GM18508 (cell line): Measurements from ENCODE around the gene XPO1.
A peak's percentile ranks its signal among the peaks of the same experiment; 100 is the strongest.
"Not testable (repeated sequence)": the region's sequence is repeated elsewhere in the genome, so short reads cannot be mapped to it uniquely, and the experiment has no call there.

Experiments
- ATAC-seq: cut with Tn5 transposase; IDR thresholded peaks from one replicate; pipeline ENCODE4 v1.9.1; 2021; ENCODE audit warnings: moderate number of reproducible peaks; ENCODE audit not compliant: insufficient read depth, unreplicated experiment

XPO1 gene, protein sequence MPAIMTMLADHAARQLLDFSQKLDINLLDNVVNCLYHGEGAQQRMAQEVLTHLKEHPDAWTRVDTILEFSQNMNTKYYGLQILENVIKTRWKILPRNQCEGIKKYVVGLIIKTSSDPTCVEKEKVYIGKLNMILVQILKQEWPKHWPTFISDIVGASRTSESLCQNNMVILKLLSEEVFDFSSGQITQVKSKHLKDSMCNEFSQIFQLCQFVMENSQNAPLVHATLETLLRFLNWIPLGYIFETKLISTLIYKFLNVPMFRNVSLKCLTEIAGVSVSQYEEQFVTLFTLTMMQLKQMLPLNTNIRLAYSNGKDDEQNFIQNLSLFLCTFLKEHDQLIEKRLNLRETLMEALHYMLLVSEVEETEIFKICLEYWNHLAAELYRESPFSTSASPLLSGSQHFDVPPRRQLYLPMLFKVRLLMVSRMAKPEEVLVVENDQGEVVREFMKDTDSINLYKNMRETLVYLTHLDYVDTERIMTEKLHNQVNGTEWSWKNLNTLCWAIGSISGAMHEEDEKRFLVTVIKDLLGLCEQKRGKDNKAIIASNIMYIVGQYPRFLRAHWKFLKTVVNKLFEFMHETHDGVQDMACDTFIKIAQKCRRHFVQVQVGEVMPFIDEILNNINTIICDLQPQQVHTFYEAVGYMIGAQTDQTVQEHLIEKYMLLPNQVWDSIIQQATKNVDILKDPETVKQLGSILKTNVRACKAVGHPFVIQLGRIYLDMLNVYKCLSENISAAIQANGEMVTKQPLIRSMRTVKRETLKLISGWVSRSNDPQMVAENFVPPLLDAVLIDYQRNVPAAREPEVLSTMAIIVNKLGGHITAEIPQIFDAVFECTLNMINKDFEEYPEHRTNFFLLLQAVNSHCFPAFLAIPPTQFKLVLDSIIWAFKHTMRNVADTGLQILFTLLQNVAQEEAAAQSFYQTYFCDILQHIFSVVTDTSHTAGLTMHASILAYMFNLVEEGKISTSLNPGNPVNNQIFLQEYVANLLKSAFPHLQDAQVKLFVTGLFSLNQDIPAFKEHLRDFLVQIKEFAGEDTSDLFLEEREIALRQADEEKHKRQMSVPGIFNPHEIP (N-terminal part only)

DNA sequence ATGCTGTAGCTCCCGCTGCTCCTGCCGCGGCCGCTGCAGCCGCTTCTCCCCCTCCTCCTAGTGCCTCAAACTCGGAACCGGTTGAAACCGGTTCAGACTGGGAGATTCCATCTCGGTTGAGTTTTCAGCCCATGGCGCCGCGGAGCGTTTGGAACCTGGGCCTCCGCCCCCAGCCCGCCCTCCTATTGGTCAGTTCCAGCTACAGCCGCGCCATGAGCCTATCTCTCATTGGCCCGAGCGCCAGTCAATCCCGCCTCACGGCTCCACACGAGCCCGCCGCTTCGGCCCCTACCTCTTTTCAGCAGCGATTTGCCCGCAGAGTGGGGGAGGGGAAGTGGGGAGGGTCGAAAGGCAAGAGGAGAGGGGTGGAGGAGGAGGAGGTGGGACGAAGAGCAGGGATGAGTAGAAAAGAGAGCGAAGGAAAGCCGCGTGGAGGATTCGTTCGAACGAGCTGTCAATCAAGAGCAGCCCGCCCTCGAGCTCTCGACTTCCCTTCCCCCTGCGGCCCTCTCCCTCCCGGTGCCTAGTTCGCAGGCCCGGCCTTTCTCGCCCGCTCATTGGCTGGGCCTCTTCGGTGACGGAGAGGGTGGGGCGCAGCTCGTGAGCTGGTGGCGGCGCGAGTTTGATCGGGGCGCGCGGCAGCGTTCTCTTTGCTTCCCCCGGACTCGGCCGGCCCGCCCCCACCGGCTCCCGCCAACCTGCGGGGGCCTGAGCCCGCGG lies at the start of gene XPO1:
Gene XPO1, minus strand, starts transcription at position 157 of the 720 bp plus-strand sequence. CDS start 4,459 bp downstream, outside the sequence.
- peak; percentile 56 for ATAC-seq

DNA sequence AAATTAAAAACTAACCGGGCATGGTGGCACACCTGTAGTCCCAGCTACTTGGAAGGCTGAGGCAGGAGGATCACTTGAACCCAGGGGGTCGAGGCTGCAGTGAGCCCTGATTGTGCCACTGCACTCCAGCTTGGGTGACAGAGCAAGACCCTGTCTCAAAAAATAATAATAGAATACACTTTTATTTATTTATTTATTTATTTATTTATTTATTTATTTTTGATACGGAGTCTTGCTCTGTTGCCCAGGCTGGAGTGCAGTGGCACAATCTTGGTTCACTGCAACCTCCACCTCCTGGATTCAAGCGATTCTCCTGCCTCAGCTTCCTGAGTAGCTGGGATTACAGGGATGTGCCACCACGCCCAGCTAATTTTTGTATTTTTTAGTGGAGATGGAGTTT lies 48.8 kb upstream of the XPO1 start:
- ATAC-seq: not testable (repeated sequence)

GRCh38 chr2:61585383-61585782 lies 47.2 kb upstream of the XPO1 start:
- no peak for ATAC-seq

DNA sequence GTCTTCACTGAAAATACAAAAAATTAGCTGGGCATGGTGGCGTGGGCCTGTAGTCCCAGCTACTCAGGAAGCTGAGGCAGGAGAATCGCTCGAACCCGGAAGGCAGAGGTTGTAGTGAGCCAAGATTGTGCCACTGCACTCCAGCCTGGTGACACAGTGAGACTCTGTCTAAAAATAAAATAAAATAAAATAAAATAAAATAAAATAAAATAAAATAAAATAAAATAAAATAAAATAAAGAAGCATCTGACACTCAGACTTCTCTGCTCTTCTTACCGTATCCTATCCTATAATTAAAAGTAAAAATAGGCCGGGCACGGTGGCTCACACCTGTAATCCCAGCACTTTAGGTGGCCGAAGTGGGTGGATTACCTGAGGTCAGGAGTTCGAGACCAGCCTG lies 46.2 kb upstream of the XPO1 start:
- not testable (repeated sequence) for ATAC-seq

GRCh38 chr2:61582165-61582564 lies 44.0 kb upstream of the XPO1 start:
- no peak for ATAC-seq

DNA sequence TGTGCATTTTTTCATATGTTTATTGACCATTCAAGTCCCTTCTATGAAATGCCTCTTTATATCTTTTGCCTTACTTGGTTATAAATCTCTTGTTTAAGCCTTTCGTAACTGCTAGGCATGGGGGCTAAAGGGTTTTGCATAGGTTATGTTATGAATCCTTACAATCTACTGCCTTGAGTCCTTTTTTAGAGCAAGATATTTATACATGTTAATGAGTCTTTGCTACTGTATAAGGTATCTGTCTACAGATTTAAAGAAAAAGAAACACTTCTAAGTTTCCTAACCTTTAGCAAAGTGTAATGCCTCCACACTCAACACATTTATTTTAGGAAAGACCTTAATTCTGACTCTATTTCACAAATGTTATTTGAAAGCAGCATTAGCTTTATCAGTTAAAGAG lies 43.6 kb upstream of the XPO1 start:
- no peak for ATAC-seq

DNA sequence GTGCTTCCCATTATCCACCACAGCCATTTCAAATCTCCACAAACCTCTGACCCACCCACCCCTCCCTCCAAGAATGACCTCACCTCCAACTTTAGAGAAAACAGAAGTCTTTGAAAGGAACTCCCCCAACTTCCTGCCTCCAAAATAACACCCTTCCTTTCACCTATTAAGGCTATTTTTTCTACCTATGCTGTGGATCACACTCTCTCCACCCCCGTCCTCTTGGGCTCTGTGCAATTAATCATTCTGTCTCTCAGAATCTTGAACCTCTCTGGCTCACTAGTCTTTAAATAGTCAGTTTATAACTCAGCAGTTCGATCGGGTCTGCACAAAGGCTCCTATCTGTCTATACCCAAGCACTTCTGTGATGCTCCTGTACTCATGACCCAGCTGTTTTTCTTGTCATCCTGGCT lies 37.3 kb upstream of the XPO1 start:
- no peak for ATAC-seq

- no peak for ATAC-seq
These were observed 28.4 kb upstream of the XPO1 start for GRCh38 chr2:61566566-61566965.

- ATAC-seq: no peak
These were observed 24.5 kb upstream of the XPO1 start for GRCh38 chr2:61562615-61563014.

DNA sequence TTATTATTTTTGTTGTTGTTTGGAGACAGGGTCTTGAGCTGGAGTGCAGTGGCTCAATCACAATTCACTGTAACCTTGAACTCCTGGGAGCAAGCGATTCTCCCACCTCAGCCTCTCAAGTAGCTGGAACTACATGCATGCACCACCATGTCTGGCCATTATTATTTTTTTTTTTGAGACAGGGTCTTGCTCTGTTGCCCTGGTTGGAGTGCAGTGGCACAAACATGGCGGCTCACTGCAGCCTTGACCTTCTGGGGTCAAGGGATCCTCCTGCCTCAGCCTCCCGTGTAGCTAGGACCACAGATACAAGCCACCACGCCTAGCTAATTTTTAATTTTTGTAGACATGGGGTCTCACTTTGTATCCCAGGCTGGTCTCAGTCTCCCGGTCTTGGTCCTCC lies 20.0 kb upstream of the XPO1 start:
- no peak for ATAC-seq

DNA sequence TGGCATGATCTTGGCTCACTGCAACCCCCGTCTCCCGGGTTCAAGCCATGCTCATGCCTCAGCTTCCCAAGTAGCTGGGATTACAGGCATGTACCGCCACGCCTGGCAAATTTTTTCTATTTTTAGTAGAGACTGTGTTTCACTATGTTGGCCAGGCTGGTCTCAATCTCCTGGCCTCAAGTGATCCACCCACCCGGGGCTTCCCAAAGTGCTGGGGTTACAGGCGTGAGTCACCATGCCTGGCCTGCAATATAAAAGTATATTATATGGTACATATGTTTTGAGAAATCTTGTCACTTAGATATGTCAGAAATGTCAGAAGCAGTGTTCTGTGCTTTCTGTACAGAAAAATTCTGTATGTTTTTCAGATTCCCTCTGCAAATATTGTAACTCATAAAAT lies 19.2 kb upstream of the XPO1 start:
- no peak for ATAC-seq

GRCh38 chr2:61554604-61555003 lies 16.4 kb upstream of the XPO1 start:
- no peak for ATAC-seq

DNA sequence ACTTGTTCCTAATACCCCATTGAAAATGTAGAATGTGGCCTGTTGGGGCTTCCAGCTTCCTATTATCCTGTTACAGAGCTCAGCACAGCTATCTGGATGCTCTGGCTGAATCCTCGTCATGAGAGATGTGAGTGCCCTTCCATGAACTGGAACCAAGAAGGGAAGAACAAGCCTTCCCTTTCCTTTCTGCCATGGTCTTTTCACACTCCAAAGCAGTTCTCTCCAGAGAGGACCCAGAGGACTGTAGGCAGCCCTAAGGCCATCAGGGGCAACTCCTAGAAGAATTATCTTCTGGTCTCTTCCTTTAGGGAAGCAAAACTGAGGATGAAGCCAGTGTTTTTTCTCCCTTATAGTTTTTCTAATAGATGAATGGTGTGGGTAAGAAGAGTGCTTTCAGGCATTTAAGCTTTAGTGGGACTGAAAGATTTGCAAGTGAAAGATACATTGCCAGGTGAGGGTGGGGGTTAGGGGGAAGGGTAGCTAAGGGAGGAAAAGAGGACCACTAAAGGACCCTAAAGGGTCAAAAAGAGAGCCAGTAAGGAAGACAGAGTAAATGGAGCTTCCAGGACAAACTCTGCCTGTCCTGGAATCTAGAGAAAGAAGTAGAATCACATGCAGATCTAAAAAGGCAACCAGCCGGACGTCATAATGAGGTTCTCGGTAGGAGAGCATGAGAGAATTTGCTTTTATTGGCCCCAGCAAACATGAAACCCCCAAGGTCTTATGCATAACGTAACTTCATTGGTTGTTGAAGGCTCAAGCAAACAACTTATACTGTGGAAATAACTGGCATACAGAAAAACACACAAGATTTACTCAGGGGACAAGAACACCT lies 12.4 kb upstream of the XPO1 start:
- no peak for ATAC-seq

DNA sequence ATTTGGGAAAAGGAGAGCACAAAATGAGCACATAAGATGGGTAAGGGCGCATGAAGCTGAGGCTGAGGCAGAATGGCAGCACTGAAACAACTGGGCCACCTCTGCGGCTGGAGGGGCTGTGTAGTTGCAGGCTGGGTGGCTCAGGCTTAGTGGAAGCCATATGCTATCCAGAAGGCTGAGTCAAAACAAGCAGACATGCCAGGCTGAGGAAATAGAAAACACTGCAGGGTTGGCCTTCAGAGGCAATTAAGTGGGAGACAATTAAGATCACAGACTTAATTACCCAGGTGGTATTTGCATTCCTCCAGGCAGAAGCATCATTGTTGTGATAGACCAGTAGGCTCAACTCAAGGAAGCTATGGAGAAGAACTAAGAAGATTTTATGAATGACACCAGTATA lies 11.4 kb upstream of the XPO1 start:
- no peak for ATAC-seq

DNA sequence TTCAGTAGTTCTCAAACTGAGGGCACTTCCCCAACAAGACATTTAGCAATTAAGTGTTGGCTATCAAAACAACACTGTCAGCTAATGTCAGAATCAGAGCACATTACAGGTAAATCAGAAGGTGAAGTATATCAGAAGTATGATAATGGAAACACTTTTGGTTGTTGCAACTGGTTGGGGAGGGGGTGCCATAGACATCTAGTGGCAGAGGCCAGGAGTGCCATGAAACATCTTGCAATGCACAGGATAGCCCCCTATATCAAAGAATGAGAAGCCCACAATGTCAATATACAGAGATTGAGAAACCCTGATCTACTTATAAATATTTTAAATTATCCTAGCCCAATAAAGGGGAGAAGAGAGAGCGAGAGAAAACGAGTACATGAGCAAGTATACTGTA lies 4.9 kb upstream of the XPO1 start:
- ATAC-seq: no peak

GRCh38 chr2:61540167-61540566 lies 2.0 kb upstream of the XPO1 start:
- ATAC-seq: not testable (repeated sequence)

DNA sequence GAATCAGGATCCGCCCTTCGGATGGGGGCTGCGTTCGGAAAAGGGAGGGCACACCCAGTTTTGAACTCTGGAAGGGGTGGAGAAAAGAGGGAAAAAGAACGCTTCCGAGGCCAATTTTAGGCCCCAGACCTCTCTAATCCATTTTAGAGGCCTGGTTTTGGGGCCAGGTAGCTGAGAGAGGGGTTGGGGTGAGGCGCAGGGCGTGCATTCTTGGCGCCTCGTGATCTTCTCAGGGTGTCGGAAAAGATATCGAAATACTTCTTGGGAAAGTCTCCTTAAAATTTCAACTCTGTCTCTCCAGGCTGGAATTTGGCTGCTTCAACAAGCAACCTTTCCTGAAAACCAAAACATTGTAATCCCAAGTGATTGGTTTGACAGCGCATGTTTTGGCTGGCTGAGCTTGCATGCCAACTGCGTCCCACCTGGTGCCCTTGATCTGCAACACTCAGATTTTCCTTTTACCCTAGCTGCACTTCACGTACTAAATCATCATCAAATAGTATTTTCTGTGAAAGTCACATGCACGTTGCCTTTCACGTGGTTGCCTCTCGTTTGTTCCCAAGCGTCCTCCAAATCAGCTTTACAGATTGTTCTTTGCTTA lies 864 bp upstream of the XPO1 start:
- no peak for ATAC-seq

- ATAC-seq: no peak
These were observed 281 bp downstream of the XPO1 start for GRCh38 chr2:61537950-61538199.

DNA sequence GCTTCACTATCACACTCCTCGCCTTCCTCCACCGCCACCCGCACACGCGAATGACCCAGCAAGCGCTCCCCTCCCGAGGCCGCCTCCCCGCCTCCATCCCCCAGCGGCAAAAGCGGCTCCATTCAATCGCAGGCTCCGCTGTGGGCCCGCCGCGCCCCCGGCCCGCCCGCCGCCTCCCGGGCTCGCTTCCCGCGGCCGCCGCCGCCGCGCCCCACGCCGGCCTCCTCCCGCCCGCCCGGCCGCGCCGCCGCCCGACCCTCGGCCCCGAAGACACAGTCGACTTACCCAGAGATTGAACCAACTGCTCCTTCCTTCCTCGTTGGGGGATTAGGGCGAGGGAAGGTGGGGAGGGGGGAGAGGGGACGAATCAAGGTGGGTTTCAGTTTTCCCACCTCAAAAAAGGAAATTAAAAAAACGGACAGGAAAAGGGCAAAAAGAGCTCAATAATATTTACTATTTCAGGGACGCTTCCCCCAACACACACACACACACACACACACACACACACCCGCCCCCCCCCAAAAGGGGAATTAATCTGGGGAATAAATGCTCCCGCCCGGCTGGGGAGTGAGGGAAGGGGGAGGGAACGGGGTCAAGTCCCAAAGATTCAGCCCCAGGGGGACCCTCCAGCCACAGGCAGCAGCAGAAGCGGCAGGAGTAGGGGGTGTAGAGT lies 743 bp downstream of the XPO1 start:
- no peak for ATAC-seq
